ENCODE results near the gene LPO. TPM values are rescaled to one million over a fixed set of nuclear protein-coding genes. Genes with fewer than 3 reads are reported as not detected.

Gene LPO
- total RNA-seq, 1 donor: not detected

DNA sequence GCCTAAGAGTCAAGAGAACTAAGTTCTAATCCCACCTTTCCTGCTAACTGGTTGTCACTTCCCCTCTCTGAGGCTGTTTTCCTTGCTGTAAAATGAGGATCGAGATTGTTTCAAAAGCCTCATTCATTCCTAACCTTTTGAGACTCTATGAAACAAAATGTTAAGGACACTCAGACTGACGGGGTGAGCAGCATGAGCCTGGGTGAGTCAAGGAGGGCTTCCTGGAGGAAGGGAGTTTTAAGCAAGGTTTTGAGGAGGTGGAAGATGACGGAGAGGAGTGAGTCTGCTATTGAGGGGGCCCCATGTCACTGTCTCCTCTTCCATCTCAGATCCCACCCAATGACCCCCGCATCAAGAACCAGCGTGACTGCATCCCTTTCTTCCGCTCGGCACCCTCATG, 41.8 kb upstream of the LPO start:
- H3K4me3 ChIP-seq (ENCODE audit: low read depth, low read length): no peak overlapping the region
- DNase-seq (ENCODE audit: low read depth): no peak
- TF ChIP-seq, protein P1, sequence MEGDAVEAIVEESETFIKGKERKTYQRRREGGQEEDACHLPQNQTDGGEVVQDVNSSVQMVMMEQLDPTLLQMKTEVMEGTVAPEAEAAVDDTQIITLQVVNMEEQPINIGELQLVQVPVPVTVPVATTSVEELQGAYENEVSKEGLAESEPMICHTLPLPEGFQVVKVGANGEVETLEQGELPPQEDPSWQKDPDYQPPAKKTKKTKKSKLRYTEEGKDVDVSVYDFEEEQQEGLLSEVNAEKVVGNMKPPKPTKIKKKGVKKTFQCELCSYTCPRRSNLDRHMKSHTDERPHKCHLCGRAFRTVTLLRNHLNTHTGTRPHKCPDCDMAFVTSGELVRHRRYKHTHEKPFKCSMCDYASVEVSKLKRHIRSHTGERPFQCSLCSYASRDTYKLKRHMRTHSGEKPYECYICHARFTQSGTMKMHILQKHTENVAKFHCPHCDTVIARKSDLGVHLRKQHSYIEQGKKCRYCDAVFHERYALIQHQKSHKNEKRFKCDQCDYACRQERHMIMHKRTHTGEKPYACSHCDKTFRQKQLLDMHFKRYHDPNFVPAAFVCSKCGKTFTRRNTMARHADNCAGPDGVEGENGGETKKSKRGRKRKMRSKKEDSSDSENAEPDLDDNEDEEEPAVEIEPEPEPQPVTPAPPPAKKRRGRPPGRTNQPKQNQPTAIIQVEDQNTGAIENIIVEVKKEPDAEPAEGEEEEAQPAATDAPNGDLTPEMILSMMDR (IDR thresholded peaks at IDR 0.05; ENCODE audit: insufficient read depth, low read length): no peak

DNA sequence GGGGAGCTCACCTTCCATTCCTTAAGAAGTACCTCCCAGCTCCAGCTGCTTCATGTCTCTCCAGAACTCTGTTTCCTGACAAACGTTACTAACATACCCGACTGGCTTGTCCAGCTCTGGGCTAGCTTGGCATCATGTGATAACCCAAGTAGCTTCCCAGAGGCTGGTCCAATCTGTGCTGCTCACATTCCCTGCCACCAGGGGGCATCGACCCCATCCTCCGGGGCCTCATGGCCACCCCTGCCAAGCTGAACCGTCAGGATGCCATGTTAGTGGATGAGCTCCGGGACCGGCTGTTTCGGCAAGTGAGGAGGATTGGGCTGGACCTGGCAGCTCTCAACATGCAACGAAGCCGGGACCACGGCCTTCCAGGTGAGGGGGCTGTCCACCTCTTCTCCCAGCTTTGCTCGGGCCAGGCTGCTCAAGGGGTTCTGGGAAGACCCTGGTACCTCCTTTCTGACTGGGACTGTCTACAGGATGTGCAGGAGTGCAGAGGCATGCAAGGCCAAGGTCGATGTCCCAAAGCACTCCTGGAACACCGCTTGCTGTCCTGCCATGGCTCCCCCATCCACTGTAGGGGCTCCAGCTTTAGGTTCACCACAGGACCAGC, 38.3 kb upstream of the LPO start:
- TF ChIP-seq, protein P1 (IDR thresholded peaks at IDR 0.05; ENCODE audit: insufficient read depth, low read length): peak; percentile 45
- peak; percentile 26 for DNase-seq (ENCODE audit: low read depth)
- H3K4me3 ChIP-seq (ENCODE audit: low read depth, low read length): no peak overlapping the region

DNA sequence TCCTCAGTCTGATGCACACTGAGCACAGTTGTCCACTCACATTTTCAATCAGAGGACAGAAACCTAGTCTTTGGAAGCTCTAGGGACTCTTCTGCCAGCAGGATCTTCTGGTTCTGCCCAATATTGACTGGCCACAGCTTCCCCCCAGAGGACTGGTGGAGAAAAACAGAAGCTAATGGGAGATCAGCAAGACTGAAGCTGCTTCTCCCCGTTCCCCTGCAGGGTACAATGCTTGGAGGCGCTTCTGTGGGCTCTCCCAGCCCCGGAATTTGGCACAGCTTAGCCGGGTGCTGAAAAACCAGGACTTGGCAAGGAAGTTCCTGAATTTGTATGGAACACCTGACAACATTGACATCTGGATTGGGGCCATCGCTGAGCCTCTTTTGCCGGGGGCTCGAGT, 35.5 kb upstream of the LPO start:
- DNase-seq (ENCODE audit: low read depth): no peak
- TF ChIP-seq, protein P1 (IDR thresholded peaks at IDR 0.05; ENCODE audit: insufficient read depth, low read length): no peak
- no peak overlapping the region for H3K4me3 ChIP-seq (ENCODE audit: low read depth, low read length)

DNA sequence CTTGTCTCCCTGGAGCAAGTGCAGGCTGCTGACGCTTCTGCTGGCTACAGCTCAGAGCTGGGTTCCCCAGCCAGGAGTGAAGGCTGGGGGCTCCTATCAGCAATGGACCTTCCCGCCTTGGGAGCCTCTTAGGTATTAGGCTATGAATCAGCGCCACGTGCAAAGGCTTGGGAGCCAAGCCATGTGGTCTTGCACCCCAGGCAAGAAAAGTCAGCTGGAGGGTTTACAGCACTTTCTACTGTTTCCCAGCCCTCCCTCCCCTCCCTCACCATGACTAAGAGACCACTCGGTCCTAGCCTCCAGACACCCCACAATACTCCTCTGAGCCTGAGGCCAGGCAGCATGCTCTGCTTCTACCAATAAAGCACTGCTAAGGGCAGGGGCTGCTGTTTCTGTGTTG, 33.6 kb upstream of the LPO start:
- no peak overlapping the region for H3K4me3 ChIP-seq (ENCODE audit: low read depth, low read length)
- DNase-seq (ENCODE audit: low read depth): peak; percentile 28
- TF ChIP-seq, protein P1 (IDR thresholded peaks at IDR 0.05; ENCODE audit: insufficient read depth, low read length): no peak

DNA sequence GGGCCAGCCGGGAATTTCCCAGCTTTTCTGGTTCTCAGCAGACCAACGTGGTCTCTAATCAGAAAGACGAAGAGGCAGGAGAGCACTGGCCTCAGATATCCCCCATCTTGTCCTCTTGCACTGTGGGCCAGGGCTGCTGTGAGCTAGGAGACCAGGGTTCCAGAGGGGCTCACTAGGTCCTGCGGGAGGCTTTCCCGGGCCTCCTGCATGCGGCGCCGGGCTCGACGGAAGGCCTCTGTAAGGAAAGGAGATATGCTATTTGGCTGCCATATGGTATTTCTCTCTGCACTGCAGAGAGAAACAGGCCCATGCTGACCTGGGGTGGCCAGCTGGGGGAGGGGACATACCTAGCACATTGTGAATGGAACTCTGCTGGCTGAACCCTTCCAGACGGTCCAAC, 32.4 kb upstream of the LPO start:
- DNase-seq (ENCODE audit: low read depth): no peak
- TF ChIP-seq, protein P1 (IDR thresholded peaks at IDR 0.05; ENCODE audit: insufficient read depth, low read length): no peak
- no peak overlapping the region for H3K4me3 ChIP-seq (ENCODE audit: low read depth, low read length)

DNA sequence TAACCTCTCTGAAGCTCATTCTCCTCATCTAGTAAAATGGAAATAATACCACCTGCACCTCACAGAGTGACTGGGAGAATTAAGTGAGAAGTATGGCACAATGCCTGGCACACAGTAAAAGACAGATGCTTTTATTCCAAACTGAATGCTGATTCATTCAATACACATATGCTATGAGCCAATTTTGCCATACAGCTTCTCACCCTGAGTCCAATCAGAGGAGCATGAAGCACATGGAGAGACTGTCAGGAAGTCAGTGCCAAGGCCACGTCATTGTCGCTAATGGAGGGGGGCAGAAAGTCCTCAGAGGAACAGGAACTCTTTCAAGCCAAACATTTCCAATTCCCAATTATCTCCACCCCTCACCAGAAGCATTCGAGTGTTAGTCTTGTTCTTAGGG, 30.9 kb upstream of the LPO start:
- TF ChIP-seq, protein P1 (IDR thresholded peaks at IDR 0.05; ENCODE audit: insufficient read depth, low read length): no peak
- no peak for DNase-seq (ENCODE audit: low read depth)

DNA sequence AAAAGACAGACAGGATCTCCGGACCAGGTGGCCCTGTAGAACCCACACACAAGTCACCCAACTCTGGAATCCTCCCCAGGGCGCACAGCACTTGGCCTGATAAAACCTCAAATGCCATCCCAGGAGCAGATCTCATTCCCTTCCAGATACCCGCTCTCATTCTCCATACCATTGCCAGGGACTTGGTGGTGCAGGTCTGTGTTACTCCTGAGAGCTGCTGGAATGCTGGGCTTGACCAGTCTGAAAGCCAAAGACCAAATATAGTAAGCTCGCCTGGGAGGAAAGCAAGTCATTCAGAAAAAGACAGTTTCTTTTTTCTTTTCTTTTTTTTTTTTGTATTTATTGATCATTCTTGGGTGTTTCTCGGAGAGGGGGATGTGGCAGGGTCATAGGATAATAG, 30.0 kb upstream of the LPO start:
- no peak for DNase-seq (ENCODE audit: low read depth)
- TF ChIP-seq, protein P1 (IDR thresholded peaks at IDR 0.05; ENCODE audit: insufficient read depth, low read length): no peak
- H3K4me3 ChIP-seq (ENCODE audit: low read depth, low read length): no peak overlapping the region

More for the DNA sequence above, 30.9 kb upstream of the LPO start:
- H3K4me3 ChIP-seq (ENCODE audit: low read depth, low read length): no peak overlapping the region

Measured in fibroblast of the aortic adventitia (primary cell).